PC-9 (cell line): ENCODE data around the gene SEMA4A.

Experiments used
- EZH2 ChIP-seq: fragments of 200-600 bp; sonication (generic); IDR thresholded peaks from 2 replicates; pipeline ENCODE4 v1.8.0; 2017; ENCODE audit warnings: antibody characterized with exemption, low read depth
- TF ChIP-seq, protein P1 (sequence below): fragments of 200-600 bp; sonication (generic); conservative IDR thresholded peaks from 2 replicates; pipeline ENCODE4 v1.6.1; 2017; ENCODE audit warnings: mixed run types, antibody characterized with exemption, mild to moderate bottlenecking, moderate library complexity

DNA sequence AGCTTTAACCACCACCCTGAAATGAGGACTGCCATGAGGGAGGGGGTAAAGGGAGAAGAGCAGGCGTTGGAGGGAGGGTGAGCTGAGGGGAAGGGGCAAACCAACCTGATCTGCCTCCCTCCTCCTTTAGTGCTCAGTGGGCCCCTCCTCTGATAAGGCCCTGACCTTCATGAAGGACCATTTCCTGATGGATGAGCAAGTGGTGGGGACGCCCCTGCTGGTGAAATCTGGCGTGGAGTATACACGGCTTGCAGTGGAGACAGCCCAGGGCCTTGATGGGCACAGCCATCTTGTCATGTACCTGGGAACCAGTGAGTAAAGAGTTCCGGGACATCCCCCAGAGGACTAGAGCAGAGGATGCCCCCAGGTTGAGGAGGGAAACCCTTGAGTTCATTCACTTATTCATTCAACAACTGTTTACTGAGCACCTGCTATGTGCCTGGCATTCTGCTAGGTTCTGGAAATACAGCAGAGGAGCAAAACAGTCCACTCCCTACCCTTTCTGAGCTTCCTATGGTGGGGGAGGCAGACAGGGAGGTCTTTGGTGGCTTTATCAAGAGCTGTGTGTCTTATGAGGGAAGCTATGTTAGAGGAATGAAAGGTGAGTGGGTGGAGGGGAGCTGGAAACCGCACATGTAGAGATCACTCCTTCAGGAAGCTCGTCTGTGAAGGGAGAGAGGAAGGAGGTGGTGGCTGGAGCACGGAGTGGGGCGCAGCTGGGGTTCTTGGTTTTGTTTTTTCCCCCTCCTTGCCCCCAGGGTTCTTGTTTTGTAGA is 19.5 kb downstream of the SEMA4A start:
- TF ChIP-seq, protein P1, sequence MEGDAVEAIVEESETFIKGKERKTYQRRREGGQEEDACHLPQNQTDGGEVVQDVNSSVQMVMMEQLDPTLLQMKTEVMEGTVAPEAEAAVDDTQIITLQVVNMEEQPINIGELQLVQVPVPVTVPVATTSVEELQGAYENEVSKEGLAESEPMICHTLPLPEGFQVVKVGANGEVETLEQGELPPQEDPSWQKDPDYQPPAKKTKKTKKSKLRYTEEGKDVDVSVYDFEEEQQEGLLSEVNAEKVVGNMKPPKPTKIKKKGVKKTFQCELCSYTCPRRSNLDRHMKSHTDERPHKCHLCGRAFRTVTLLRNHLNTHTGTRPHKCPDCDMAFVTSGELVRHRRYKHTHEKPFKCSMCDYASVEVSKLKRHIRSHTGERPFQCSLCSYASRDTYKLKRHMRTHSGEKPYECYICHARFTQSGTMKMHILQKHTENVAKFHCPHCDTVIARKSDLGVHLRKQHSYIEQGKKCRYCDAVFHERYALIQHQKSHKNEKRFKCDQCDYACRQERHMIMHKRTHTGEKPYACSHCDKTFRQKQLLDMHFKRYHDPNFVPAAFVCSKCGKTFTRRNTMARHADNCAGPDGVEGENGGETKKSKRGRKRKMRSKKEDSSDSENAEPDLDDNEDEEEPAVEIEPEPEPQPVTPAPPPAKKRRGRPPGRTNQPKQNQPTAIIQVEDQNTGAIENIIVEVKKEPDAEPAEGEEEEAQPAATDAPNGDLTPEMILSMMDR: no peak
- TF ChIP-seq EZH2: no peak
